Fibroblast of the conjunctiva (primary cell): ENCODE data around the gene UBE2R2.
"Not testable (repeated sequence)": the region's sequence is repeated elsewhere in the genome, so short reads cannot be mapped to it uniquely, and the experiment has no call there.

Experiments
- DNase-seq: peaks from one replicate; pipeline ENCODE4 v3.0.0-alpha.2; 2010; ENCODE audit warnings: low read depth

UBE2R2 gene

GRCh38 chr9:33843312-33843961 lies 26.5 kb downstream of the UBE2R2 start:
- DNase-seq = no peak

DNA sequence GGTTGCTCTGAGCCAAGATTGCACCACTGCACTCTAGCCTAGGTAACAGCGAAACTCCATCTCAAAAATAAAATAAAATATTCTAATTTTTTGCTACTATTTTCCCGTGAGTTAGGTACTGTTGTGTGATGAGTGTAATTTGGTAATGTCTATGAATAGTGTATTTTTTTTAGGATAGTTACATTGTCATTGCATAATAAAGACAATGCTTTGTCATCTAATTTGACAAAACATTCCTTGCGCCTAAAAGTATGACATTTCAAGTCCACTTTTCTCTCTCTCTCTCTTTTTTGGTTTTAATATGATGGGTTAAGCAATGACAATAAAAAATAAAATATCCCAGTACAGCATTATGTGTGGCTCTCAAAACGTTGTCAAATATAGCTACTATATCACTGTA lies 29.3 kb downstream of the UBE2R2 start:
- no peak for DNase-seq

GRCh38 chr9:33847894-33848205 lies 30.9 kb downstream of the UBE2R2 start:
- not testable (repeated sequence) for DNase-seq

- no peak for DNase-seq
Observed at GRCh38 chr9:33850267-33850629, 33.3 kb downstream of the UBE2R2 start.

GRCh38 chr9:33850677-33851076 lies 33.7 kb downstream of the UBE2R2 start:
- DNase-seq = no peak

GRCh38 chr9:33851301-33851700 lies 34.3 kb downstream of the UBE2R2 start:
- DNase-seq = no peak

DNA sequence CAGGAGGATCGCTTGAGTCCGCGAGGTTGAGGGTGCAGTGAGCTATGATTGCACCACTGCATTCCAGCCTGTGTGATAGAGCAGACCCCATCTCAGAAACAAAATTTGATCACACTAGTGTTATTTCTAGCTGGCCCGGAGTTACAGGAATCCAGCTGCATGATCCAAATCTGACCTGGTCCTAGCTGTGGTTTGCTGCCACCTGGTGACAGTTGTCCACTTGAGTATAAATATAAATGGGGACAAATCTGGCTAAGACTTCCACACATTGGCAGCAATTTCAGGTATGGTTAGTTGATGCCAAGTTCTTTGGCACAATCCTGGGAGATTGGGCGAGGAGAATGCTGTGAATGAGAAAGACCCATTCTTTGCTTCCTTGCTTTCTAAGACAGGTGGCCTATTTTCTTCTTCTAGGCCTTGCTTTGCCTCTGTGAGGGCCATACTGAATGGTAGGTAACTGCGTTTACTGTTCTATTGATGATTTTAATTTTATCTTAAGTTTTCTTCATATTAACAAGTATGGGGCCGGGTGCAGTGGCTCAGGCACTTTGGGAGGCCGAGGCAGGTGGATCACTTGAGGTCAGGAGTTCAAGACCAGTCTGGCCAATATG lies 35.4 kb downstream of the UBE2R2 start:
- DNase-seq = peak; percentile 16

- no peak for DNase-seq
Observed at GRCh38 chr9:33856247-33856646, 39.3 kb downstream of the UBE2R2 start.

GRCh38 chr9:33858423-33858822 lies 41.5 kb downstream of the UBE2R2 start:
- no peak for DNase-seq

- DNase-seq = no peak
Observed at GRCh38 chr9:33860200-33860871, 43.4 kb downstream of the UBE2R2 start.

DNA sequence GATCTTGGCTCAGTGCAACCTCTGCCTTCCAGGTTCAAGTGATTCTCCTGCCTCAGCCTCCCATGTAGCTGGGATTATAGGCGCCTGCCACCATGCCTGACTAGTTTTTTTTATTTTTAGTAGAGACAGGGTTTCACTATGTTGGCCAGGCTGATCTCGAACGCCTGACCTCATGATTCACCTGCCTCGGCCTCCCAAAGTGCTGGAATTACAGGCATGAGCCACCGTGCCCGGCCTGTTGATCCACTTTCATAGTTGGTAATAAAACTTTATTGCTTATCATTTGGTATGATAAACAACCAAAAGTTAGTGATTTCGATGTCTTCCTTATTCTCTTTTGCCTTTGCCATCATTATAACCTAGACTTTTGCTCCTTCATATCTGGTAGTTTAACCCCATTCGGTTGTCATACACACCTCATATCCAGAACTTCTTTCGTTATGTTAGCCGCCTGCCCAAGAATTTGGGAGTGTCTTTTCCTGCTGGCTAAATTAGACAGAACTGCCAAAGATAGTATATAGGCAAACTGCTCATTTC lies 45.0 kb downstream of the UBE2R2 start:
- no peak for DNase-seq

GRCh38 chr9:33863027-33863426 lies 46.1 kb downstream of the UBE2R2 start:
- not testable (repeated sequence) for DNase-seq

- peak; percentile 85 for DNase-seq
Observed at GRCh38 chr9:33867747-33868439, 50.9 kb downstream of the UBE2R2 start.

DNA sequence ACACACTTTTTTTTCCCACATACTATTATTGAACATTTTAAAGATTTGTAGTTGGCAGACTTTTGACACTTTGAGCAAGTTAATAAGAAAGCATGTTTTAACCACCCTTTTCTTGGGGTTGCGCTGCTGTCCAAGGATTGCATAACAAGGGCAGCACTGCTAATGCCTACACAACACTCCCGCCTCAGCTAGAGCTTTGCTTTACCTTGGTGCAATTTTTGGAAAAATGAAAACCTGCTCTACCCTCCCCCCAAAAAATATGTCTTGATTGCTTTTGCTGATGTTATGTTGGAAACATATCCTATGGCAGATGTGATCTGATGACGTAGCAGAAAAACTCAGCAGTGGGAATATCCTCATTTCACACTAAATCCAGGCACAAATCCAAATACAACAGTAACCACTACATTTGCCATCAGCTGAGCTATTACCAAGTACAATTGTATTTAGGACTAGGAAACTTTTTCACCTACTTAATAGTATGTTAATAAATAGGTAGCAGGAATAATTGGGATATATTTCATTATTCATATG lies 51.5 kb downstream of the UBE2R2 start:
- DNase-seq = peak; percentile 68

- not testable (repeated sequence) for DNase-seq
Observed at GRCh38 chr9:33869243-33869642, 52.3 kb downstream of the UBE2R2 start.

GRCh38 chr9:33877727-33878489 lies 60.9 kb downstream of the UBE2R2 start:
- DNase-seq = no peak

DNA sequence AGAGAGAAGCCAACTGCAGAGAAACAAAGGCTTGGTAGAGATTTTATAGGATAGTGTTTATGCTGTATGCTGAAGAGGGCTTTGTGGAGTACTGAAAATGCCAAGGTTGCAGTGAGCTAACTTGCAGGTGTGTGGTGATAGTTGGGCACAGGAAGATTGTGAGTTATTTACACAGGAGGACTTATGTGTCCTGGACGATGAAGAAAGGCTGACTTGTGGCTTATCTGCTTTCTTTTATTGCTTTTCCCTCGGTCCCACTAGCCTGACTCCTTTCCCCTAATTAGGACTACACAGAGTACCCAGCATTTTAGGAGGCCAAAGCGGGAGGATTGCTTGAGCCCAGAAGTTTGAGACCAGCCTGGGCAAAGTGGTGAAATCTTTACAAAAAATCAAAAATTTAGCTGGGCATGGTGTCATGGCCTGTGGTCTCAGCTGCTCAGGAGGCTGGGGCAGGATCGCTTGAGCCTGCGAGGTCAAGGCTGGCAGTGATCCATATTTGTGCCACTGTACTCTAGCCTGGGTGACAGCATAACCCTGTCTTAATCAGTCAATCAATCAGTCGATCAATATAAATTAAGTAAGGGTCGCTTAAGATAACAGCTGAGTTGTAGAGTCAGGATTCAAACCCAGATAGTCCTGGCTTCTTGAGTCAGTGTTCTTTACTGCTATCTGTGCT lies 61.9 kb downstream of the UBE2R2 start:
- DNase-seq = no peak

DNA sequence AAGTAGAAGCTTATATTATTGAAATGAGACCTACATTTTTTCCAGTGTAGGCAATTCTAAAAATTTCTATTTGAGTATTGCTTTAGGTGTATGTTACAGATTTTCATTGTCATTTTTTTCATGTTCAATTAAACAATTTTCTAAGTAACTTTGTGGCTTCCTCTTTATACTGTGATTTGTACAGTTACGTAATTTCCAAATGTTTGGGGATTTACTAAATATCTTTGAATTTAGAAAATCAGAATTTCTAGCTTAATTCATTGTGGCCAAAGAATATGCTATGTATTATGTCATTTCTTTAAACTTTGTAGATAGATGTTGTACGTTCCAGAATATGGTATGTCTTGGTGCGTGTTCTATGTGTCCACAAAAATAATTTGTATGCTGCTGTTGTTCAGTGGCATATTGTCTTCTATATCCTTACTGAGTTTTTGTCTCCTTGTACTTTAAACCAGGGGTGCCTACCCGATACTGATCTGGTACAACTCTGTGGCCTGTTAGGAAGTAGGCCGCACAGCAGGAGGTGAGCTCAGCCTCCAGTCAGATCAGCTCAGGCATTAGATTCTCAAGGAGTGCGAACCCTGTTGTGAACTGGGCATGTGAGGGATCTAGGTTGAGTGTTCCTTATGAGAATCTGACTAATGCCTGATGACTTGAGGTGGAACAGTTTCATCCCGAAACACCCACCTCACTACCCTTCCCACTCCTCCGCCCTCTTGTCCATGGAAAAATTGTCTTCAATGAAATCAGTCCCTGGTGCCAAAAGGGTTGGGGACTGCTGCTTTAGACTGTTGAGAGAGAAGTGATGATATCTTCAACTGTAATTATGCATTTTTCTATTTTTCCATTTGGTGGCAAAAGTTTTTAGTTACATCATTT lies 63.5 kb downstream of the UBE2R2 start:
- no peak for DNase-seq

DNA sequence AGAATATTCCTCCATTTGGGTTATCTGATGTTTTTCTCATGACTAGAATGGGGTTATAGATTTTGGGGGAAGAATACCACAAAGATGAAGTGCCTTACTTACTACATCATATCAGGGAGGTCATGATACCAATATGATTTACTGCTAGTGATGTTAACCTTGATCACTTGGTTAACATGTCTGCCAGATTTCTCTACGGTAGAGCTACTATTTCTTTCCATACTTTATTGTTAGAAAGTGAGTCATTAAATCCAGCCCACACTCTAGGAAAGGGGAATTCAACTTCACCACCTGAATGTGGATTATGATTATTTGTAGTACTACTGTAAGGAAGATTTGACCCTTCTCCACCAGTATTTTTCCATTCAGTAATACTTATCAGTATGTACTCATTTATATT lies 64.7 kb downstream of the UBE2R2 start:
- DNase-seq = no peak
